Stimulated activated CD4-positive, alpha-beta T cell treated with anti-CD3 and anti-CD28 coated beads, TNF-alpha, amount 100 ng/mL, for 1 hour (primary cell): ENCODE results near the gene LRRC75A.

Experiments
- DNase-seq, 3 donors: peaks; one replicate each; pipeline ENCODE4 v3.0.0-alpha.2; 2020; ENCODE audit warnings: low read depth in 3 of 3, low spot score in 1 of 3

Gene LRRC75A

GRCh38 chr17:16435925-16436886, 55.8 kb downstream of the LRRC75A start:
- DNase-seq, result no peak

GRCh38 chr17:16434662-16435061, 57.3 kb downstream of the LRRC75A start:
- no peak for DNase-seq

DNA sequence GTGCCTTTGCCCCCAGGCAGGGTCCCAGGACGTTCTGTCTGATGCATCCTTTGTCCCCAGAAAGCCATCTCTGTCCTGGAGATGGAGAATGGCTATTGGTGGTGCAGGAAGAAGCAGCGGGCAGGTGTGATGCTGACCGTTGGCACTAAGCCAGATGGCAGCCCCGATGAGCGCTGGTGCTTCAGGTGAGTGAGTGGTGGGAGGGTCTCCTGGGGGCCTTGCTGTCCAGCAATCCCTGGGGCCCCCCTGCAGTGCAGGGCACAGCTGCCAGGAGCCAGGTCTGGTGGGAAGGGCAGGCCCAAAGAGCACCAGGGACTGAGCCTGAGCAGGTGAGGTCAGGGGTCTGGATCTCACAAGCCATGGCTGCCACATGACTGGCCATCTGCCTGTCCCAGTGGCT, 58.5 kb downstream of the LRRC75A start:
- DNase-seq, result no peak

DNA sequence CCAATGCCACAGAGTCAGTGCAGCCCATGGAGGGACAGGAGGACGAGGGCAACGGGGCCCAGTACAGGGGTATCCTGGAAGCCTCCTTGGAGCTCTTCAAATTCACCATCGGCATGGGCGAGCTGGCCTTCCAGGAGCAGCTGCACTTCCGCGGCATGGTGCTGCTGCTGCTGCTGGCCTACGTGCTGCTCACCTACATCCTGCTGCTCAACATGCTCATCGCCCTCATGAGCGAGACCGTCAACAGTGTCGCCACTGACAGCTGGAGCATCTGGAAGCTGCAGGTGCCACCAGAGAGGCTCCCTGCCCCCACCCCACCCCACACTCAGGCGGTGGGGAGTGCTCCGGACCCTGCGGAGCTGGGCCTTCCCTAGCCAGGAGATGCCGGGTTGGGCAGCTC, 60.0 kb downstream of the LRRC75A start:
- DNase-seq, result no peak

DNA sequence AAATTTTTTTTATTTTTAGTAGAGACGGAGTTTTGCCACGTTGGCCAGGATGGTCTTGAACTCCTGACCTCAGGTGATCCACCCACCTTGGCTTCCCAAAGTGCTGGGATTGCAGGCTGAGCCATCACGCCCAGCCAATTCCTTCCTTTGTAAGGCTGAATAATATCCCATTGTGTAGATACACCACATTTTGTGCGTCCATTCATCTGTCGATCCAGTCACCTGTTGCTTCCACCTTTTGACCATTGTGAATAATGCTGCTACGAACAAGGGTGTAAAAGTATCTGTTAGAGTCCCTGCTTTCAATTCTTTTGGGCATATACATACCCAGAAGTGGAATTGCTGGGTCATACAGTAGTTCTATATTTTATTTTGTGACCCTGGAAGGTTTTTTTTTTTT, 61.3 kb downstream of the LRRC75A start:
- DNase-seq, result no peak

GRCh38 chr17:16429083-16429482, 62.9 kb downstream of the LRRC75A start:
- no peak for DNase-seq

- DNase-seq, result no peak
Observed at GRCh38 chr17:16428098-16428882, 63.7 kb downstream of the LRRC75A start.

DNA sequence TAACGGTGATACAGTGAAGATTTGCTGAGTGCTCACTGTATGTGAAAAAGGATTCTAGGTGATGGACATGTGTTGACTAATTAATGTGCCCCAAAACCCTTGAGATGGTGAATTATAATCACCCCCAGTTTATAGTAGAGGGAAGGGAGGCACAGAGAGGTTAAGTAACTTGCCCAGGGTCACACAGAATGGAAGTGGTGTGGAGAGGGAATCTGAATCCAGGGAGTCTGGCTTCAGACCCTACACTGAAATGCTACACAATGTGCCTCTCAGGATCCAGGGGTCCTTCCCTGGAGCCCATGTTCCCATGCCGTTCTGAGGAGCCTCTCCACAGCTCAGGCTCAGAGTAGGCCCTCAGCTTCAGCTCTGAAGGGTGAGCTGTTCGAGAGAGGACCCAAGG, 65.0 kb downstream of the LRRC75A start:
- no peak for DNase-seq

- DNase-seq, result no peak
Observed at GRCh38 chr17:16425698-16426659, 66.0 kb downstream of the LRRC75A start.

DNA sequence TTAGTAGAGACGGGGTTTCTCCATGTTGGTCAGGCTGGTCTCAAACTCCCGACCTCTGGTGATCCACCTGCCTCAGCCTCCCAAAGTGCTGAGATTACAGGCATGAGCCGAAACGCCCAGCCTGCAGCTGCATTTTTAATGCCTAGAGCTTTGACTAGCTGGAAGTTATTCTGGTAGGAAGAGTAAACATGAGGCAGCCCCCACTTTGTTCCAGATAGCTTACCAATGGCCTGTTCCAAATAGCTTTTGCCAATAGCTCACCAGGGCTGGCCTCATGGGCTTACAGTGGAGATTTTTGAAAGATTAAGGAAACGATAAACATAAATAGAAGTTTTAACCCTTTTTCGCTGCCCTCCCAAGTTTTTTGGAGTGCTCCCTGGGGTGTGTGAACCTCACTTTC, 66.8 kb downstream of the LRRC75A start:
- DNase-seq, result no peak

DNA sequence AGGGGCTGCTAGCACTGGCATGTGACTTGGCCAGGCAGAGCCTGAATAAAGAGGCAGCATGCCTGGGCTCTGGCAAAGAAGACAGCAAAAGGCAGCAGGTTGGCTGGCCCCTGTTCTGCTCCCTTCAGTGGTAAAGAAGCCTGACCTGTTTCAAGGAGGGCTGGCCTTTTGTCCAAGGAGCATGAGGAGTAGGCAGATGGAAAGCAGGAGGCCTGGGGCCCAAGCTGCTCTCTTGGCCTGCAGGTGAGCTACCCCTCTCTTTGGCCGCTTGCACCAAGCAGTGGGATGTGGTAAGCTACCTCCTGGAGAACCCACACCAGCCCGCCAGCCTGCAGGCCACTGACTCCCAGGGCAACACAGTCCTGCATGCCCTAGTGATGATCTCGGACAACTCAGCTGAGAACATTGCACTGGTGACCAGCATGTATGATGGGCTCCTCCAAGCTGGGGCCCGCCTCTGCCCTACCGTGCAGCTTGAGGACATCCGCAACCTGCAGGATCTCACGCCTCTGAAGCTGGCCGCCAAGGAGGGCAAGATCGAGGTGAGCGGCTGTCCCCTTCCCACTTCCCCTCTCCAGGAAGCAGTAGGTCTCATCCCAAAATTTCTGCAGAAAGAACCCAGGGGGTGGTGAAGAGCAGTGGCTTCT, 68.6 kb downstream of the LRRC75A start:
- DNase-seq, result no peak

DNA sequence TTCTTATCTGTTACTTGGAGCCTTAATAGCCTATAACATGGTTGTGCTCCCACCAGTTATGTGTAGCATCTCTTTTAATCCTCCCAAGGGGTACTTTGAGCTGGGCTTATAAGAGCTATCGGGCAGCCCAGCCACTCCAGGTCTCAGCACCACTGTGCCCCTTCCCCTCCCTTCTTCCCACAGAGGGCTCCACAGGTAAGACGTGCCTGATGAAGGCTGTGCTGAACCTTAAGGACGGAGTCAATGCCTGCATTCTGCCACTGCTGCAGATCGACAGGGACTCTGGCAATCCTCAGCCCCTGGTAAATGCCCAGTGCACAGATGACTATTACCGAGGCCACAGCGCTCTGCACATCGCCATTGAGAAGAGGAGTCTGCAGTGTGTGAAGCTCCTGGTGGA, 69.6 kb downstream of the LRRC75A start:
- DNase-seq, result no peak

DNA sequence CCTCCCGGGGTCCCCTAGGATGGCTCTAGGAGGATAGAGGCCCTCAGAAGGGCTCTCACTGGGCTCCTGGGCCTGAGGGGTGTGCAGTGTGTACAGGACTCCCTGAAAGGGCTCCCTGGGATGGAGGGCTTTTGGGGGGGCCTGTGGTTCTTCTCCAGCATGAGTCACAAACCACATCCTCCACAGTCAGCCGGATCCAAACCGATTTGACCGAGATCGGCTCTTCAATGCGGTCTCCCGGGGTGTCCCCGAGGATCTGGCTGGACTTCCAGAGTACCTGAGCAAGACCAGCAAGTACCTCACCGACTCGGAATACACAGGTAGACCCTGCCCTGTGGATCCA, 72.1 kb downstream of the LRRC75A start:
- no peak for DNase-seq

- peak in 2 of 3 donors; percentile 23 to 26 for DNase-seq
Observed at GRCh38 chr17:16419074-16419928, 72.7 kb downstream of the LRRC75A start.

GRCh38 chr17:16418685-16419068, 73.3 kb downstream of the LRRC75A start:
- DNase-seq, result no peak

DNA sequence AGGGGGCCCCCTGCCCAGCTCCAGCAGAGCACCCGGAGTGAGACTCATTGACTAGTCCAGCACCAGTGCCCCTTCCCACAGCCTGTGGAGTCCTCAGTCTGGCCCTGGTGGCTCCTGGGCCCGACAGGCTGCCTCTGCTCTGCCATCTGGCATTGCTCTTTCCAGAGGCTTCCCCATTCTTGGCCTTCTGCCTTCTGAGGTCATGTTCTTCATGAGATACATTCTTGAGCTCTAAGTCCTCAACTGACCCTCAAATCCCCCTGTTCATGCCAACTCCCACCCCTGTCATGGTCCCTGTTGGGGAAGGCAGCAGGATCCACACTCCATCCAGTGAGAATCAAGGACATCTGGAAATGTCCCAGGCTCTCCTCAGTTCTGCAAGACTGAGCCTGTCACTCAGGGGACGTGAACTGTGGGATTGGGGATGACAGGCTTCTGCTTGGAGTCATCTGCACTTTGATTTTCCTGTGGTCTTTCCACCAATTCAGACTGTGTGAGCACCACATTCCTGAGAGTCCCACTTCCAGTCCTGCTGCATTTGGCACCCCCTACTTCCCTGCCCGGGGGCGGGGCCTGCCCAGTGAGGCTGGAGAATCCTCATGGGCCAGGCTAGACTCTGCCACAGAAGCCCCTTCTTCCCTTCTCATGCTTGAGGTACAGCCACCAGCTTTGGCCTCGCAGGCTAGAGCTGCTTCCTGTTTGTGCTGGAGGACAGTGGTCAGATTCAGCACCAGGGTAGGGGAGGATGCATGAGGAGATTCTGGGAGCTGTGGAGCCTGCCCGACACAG, 73.9 kb downstream of the LRRC75A start:
- no peak for DNase-seq

DNA sequence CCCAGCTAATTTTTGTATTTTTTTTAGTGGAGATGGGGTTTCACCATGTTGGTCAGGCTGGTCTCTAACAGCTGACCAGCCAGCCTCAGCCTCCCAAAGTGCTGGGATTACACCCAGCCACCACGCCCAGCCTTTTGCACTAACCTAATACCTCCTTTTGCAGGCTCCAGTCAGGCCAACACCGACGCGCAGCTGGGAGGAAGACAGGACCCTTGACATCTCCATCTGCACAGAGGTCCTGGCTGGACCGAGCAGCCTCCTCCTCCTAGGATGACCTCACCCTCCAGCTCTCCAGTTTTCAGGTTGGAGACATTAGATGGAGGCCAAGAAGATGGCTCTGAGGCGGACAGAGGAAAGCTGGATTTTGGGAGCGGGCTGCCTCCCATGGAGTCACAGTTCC, 74.6 kb downstream of the LRRC75A start:
- no peak for DNase-seq

GRCh38 chr17:16415031-16415924, 76.7 kb downstream of the LRRC75A start, which contains the start of gene TRPV2:
Gene TRPV2 (plus strand): TSS chr17:16415571. CDS start chr17:16417669, 2,098 bp downstream.
- peak in 1 of 3 donors; percentile 27 for DNase-seq
